RWPE2 (cell line): ENCODE results near the gene FMN1.
A peak's percentile ranks its signal among the peaks of the same experiment; 100 is the strongest.

Experiments
- ATAC-seq: fragments of 200-7000 bp; cut with Tn5 transposase; 3 replicates; pipeline ENCODE4 v1.9.1; 2021; ENCODE audit warnings: low read depth
- DNase-seq: peaks from one replicate; pipeline ENCODE4 v3.0.0-alpha.2; 2020; ENCODE audit warnings: low spot score
- H3K27ac ChIP-seq: fragments of 450-650 bp; 2 replicates; pipeline ENCODE4 v1.5.1; 2017; ENCODE audit warnings: mild to moderate bottlenecking; ENCODE audit not compliant: poor library complexity, severe bottlenecking
- H3K27me3 ChIP-seq: fragments of 250-450 bp; sonication (Bioruptor Pico); 2 replicates; pipeline ENCODE4 v1.5.1; 2021; ENCODE audit warnings: mild to moderate bottlenecking, moderate library complexity; ENCODE audit not compliant: insufficient read depth, poor library complexity, severe bottlenecking
- H3K36me3 ChIP-seq: fragments of 250-450 bp; sonication (Bioruptor Pico); 2 replicates; pipeline ENCODE4 v1.5.1; 2020; ENCODE audit warnings: low read depth, mild to moderate bottlenecking, moderate library complexity
- H3K4me1 ChIP-seq: fragments of 250-450 bp; sonication (Bioruptor Pico); 2 replicates; pipeline ENCODE4 v1.5.1; 2021; ENCODE audit warnings: mild to moderate bottlenecking, moderate library complexity; ENCODE audit not compliant: insufficient read depth, poor library complexity, severe bottlenecking
- H3K4me3 ChIP-seq: fragments of 250-450 bp; sonication (Bioruptor Pico); 2 replicates; pipeline ENCODE4 v1.5.1; 2021; ENCODE audit warnings: mild to moderate bottlenecking, moderate library complexity; ENCODE audit not compliant: severe bottlenecking
- H3K9me3 ChIP-seq: fragments of 250-450 bp; sonication (Bioruptor Pico); 2 replicates; pipeline ENCODE4 v1.5.1; 2021; ENCODE audit warnings: mild to moderate bottlenecking, moderate library complexity; ENCODE audit not compliant: severe bottlenecking
- TF ChIP-seq, protein P1 (sequence below): fragments of 450-650 bp; IDR thresholded peaks from one replicate; pipeline ENCODE4 v1.5.1; 2017; ENCODE audit warnings: mild to moderate bottlenecking, moderate library complexity; ENCODE audit not compliant: poor library complexity, severe bottlenecking

The FMN1 gene

DNA sequence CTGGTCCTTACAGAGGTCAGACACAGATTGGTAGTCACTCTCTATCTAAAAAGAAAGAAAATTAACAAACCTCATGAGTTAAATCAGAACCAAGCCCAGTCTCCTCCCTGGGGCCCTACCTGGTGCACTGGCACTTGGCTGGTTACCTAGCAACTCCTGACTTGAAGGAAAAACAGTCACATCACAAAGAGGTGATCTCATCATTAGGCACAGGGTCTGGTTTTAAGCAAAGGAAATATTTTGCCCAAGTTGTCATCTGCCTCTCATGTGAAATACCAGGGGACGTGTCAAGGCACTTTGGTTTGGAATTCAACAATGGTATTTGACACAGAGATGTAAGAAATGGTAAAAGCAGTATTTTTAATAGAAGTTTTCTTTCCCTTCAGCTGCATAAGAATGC is 47.7 kb upstream of the FMN1 start:
- no peaks in the 10 kb centered on the region for H3K27me3 ChIP-seq
- TF ChIP-seq, protein P1, sequence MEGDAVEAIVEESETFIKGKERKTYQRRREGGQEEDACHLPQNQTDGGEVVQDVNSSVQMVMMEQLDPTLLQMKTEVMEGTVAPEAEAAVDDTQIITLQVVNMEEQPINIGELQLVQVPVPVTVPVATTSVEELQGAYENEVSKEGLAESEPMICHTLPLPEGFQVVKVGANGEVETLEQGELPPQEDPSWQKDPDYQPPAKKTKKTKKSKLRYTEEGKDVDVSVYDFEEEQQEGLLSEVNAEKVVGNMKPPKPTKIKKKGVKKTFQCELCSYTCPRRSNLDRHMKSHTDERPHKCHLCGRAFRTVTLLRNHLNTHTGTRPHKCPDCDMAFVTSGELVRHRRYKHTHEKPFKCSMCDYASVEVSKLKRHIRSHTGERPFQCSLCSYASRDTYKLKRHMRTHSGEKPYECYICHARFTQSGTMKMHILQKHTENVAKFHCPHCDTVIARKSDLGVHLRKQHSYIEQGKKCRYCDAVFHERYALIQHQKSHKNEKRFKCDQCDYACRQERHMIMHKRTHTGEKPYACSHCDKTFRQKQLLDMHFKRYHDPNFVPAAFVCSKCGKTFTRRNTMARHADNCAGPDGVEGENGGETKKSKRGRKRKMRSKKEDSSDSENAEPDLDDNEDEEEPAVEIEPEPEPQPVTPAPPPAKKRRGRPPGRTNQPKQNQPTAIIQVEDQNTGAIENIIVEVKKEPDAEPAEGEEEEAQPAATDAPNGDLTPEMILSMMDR = no peak
- H3K9me3 ChIP-seq = no peaks in the 10 kb centered on the region
- peak; percentile 77 for DNase-seq
- H3K4me3 ChIP-seq = no peak overlapping the region
- H3K4me1 ChIP-seq = peaks cover 33% of the 10 kb centered on the region
- peak; percentile 84 for ATAC-seq
- no peaks in the 10 kb centered on the region for H3K36me3 ChIP-seq
- peak overlapping the region; percentile 83 for H3K27ac ChIP-seq

DNA sequence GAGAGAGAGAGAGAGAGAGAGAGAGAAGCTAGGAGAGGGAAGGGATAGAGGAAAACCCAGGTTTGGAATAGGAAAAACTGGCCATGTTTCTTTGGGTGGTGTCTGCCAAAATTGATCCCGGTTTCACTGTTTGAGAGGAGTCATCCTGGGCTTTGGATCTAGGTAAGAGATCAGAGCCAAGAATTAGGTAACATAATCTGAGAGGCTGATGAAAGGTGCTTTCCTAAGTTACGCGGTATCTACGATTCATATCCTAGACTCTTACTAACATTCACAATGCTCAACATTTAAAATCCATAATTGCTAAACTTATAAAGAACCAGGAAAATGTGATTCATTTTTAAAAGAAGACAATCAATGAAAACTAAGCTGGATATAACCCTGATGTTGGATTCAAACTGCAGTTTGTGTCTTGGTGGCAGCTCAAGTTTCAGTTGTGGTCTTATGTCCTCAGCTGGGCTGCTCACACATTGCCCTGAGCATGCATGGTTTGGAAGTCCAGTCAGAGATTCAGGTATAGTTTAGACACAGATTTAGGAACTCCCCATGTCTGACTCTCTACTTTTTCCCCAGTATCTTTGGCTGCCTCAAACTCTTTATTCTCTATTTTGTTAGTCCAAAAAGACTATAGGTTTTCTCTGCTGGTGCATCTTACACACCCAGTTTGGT is 42.5 kb upstream of the FMN1 start:
- DNase-seq = no peak

GRCh38 chr15:33234020-33234461 is 39.5 kb upstream of the FMN1 start:
- Histone ChIP-seq H3K27me3 (no peaks in the 10 kb centered on the region), H3K9me3 (no peaks in the 10 kb centered on the region)
- no peak for DNase-seq

More for the DNA sequence above, 42.5 kb upstream of the FMN1 start:
- Histone ChIP-seq H3K27me3 (no peaks in the 10 kb centered on the region), H3K9me3 (no peaks in the 10 kb centered on the region), H3K36me3 (no peaks in the 10 kb centered on the region), H3K27ac (no peak overlapping the region), H3K4me1 (peaks cover 13% of the 10 kb centered on the region), H3K4me3 (no peak overlapping the region)
- peak; percentile 66 for ATAC-seq
- TF ChIP-seq, protein P1 = no peak

GRCh38 chr15:33226559-33227181 is 32.2 kb upstream of the FMN1 start:
- Histone ChIP-seq H3K4me1 (no peaks in the 10 kb centered on the region), H3K4me3 (no peak overlapping the region), H3K9me3 (no peaks in the 10 kb centered on the region), H3K27ac (no peak overlapping the region), H3K36me3 (no peaks in the 10 kb centered on the region), H3K27me3 (no peaks in the 10 kb centered on the region)
- TF ChIP-seq, protein P1 = peak; percentile 79
- DNase-seq = no peak
- peak; percentile 89 for ATAC-seq

More at GRCh38 chr15:33234020-33234461, 39.5 kb upstream of the FMN1 start:
- Histone ChIP-seq H3K4me3 (no peak overlapping the region), H3K4me1 (peaks cover 5% of the 10 kb centered on the region), H3K27ac (no peak overlapping the region), H3K36me3 (no peaks in the 10 kb centered on the region)
- ATAC-seq = peak; percentile 75
- TF ChIP-seq, protein P1 = peak; percentile 94

DNA sequence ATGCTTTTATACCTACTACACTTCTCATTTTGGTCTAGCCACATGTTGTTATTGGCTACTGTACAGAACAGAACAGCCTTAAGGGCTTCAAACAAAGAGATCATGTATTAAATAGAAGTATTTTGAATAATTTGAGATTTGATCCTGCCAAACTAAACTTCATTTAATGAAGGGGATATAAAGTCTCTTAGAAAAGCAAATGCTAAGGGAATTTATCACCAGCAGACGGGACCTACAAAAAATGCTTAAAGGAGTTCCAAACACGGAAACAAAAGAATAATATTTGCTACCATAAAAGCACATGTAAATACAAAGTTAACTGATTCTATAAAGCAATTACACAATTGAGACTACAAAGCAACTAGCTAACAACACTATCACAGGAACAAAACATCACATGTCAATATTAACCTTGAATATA is 23.6 kb upstream of the FMN1 start:
- H3K36me3 ChIP-seq = no peaks in the 10 kb centered on the region
- H3K9me3 ChIP-seq = peaks cover 2% of the 10 kb centered on the region
- H3K27ac ChIP-seq = no peak overlapping the region
- H3K4me1 ChIP-seq = peaks cover 7% of the 10 kb centered on the region
- no peak overlapping the region for H3K4me3 ChIP-seq
- TF ChIP-seq, protein P1 = no peak
- H3K27me3 ChIP-seq = no peaks in the 10 kb centered on the region
- no peak for ATAC-seq
- no peak for DNase-seq
